Spleen (tissue), 7 donors: ENCODE data around the gene GTSF1L.

Experiments used
- CTCF ChIP-seq, 11 experiments: fragments of 200-600 bp in 7 of 11; fragments of 450-650 bp in 4 of 11; sonication (generic) in 4 of 11; IDR thresholded peaks in 8 of 11; conservative IDR thresholded peaks in 3 of 11; 1 replicate in 7 of 11; 2 replicates in 4 of 11; pipeline versions ENCODE4 v1.4.0 to v1.8.0; 2016 to 2021; ENCODE audit warnings: antibody characterized with exemption in 11 of 11, inconsistent platforms in 4 of 11, mild to moderate bottlenecking in 1 of 11
- POLR2A ChIP-seq, 3 donors: fragments of 450-650 bp; IDR thresholded peaks; one replicate each; pipeline ENCODE4 v1.5.1; 2017; ENCODE audit warnings: antibody characterized with exemption in 3 of 3, mild to moderate bottlenecking in 1 of 3
- donor health status: DM: no; HTN: no; CAD: no; lungs with moderate emphysema.
- donor health status: DM: no; HTN: no; CAD: no.
- donor health status: DM: no; HTN: no; CAD: no.

GRCh38 chr20:43694763-43695162 lies 32.0 kb downstream of the GTSF1L start:
- TF ChIP-seq CTCF (IDR thresholded peaks at IDR 0.05 in 8 of 11, conservative IDR thresholded peaks at IDR 0.05 in 3 of 11) (no peak), POLR2A (IDR thresholded peaks at IDR 0.05) (no peak)
